Rectal smooth muscle tissue (tissue), 1 donor: ENCODE data around the gene GRIK2.

Source experiments
- H3K27ac ChIP-seq: one replicate; pipeline ENCODE4 v1.7.0; 2013; ENCODE audit warnings: low read depth, low read length, inconsistent platforms
- H3K27me3 ChIP-seq: one replicate; pipeline ENCODE4 v1.7.0; 2013; ENCODE audit warnings: low read length; ENCODE audit not compliant: control insufficient read depth, insufficient read depth
- H3K36me3 ChIP-seq: one replicate; pipeline ENCODE4 v1.7.0; 2013; ENCODE audit warnings: low read length; ENCODE audit not compliant: control insufficient read depth, insufficient read depth
- H3K4me1 ChIP-seq: one replicate; pipeline ENCODE4 v1.7.0; 2013; ENCODE audit warnings: low read length; ENCODE audit not compliant: control insufficient read depth, insufficient read depth
- H3K4me3 ChIP-seq: one replicate; pipeline ENCODE4 v1.7.0; 2013; ENCODE audit warnings: low read length
- H3K9ac ChIP-seq: one replicate; pipeline ENCODE4 v1.7.0; 2013; ENCODE audit warnings: low read length

The GRIK2 gene

DNA sequence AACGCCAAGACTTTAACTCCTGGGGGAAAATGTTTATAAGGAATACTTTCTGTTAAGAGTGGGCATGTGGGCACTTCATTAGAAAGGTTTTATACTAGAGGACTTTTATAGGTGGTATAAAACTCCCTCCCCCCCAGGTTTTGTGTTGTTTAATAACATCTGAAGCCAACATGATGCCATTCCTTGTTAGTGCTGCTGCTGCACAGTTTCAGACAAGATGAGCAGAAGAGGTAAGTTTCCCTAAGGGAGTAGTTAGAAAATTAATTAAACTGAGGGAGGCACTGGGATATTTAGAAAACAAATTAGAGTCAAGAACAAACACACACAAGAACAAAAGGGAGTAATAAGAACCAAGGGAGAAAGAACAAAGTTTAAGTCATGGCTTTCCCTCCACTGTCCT is 362.4 kb downstream of the GRIK2 start:
- H3K36me3 ChIP-seq = no peaks in the 10 kb centered on the region

DNA sequence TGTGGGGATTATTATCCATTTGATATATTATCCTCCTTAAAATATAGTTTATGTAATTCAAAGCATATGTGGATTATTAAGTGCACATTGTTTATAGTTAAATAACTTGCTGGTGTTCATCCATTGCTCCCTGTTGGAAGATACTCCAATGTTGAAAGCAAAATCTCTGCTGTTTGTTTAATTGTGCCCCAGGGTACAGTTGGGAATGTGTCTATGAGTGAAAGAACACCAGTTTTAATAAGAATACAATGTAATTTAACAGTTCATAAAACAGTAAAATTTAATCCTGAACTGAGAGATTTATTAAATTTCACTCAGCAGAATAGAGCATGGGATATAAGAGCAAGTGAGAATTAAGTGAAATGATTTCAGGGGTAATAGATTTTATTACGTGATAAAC is 364.9 kb downstream of the GRIK2 start:
- no peaks in the 10 kb centered on the region for H3K36me3 ChIP-seq
- H3K9ac ChIP-seq = no peak overlapping the region
- H3K4me3 ChIP-seq = no peak overlapping the region
- no peaks in the 10 kb centered on the region for H3K27me3 ChIP-seq
- no peaks in the 10 kb centered on the region for H3K4me1 ChIP-seq
- H3K27ac ChIP-seq = no peak overlapping the region

More for the DNA sequence above, 362.4 kb downstream of the GRIK2 start:
- no peaks in the 10 kb centered on the region for H3K4me1 ChIP-seq
- H3K4me3 ChIP-seq = no peak overlapping the region
- no peaks in the 10 kb centered on the region for H3K27me3 ChIP-seq
- H3K9ac ChIP-seq = no peak overlapping the region
- no peak overlapping the region for H3K27ac ChIP-seq

DNA sequence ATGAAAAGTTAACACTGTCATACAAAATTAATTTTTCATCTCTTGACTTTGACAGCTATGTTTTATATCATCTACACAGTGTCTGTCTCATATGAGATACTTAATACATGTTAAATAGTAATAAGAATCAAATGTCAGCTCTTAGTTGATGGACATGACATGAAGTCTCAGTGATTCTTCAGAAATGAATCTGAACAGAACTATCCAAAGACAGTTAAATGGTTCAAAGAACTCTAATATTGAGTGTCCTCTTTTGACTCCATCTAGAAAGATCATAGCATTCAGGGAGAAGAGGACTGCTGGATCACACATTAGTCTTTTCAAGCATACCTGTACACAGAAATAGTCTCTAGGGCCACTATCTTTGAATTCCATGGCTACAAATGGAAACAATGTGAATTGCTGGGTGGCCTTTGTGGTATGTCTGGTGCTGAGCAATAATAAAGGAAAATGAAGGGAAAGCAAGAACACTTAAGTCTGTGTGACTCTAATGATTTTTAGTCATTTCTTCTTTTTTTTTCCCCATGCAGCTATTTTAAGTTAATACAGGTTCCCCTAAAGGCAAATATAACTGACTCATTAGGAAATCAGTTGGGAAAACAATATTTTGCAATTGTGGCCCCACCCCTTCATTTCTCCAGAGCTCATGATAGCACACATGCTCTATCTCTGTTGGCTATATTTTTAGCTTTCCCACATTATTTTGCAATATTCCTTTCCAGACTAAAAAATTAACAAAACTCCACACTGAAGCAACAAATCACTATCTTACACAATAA is 367.5 kb downstream of the GRIK2 start:
- Histone ChIP-seq H3K9ac (no peak overlapping the region), H3K27ac (no peak overlapping the region), H3K27me3 (no peaks in the 10 kb centered on the region), H3K4me3 (no peak overlapping the region), H3K36me3 (no peaks in the 10 kb centered on the region), H3K4me1 (no peaks in the 10 kb centered on the region)

GRCh38 chr6:101762851-101763250 is 369.3 kb downstream of the GRIK2 start:
- H3K4me1 ChIP-seq = no peaks in the 10 kb centered on the region
- no peaks in the 10 kb centered on the region for H3K27me3 ChIP-seq
- no peak overlapping the region for H3K4me3 ChIP-seq
- no peak overlapping the region for H3K9ac ChIP-seq
- no peak overlapping the region for H3K27ac ChIP-seq
- no peaks in the 10 kb centered on the region for H3K36me3 ChIP-seq

DNA sequence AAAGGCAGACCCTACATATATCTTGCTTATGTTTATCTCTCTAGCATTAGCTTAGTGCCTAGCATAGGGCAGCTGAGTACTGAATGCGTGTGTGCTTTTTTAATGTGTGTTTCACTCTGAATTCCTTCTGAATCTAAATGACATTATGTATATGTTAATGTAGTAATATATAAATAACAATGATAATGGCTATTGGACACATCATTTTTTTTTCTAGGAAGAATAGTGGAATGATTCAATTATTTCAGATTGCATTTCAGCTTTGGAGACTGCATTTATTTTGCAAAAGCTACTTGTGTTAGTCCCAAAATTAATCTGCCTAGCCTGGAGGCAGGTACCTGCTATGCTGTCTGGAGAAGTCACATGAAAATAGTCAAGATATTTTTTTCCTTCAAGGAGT is 371.8 kb downstream of the GRIK2 start:
- Histone ChIP-seq H3K9ac (no peak overlapping the region), H3K36me3 (no peaks in the 10 kb centered on the region), H3K4me1 (no peaks in the 10 kb centered on the region), H3K4me3 (no peak overlapping the region), H3K27me3 (no peaks in the 10 kb centered on the region), H3K27ac (no peak overlapping the region)

- Histone ChIP-seq H3K4me3 (no peak overlapping the region), H3K9ac (no peak overlapping the region), H3K27ac (no peak overlapping the region), H3K36me3 (no peaks in the 10 kb centered on the region), H3K4me1 (no peaks in the 10 kb centered on the region), H3K27me3 (no peaks in the 10 kb centered on the region)
Observed at GRCh38 chr6:101770116-101770515, 376.6 kb downstream of the GRIK2 start.

GRCh38 chr6:101776919-101777350 is 383.4 kb downstream of the GRIK2 start:
- Histone ChIP-seq H3K9ac (no peak overlapping the region), H3K27ac (no peak overlapping the region), H3K36me3 (no peaks in the 10 kb centered on the region), H3K4me1 (no peaks in the 10 kb centered on the region), H3K4me3 (no peak overlapping the region), H3K27me3 (no peaks in the 10 kb centered on the region)

DNA sequence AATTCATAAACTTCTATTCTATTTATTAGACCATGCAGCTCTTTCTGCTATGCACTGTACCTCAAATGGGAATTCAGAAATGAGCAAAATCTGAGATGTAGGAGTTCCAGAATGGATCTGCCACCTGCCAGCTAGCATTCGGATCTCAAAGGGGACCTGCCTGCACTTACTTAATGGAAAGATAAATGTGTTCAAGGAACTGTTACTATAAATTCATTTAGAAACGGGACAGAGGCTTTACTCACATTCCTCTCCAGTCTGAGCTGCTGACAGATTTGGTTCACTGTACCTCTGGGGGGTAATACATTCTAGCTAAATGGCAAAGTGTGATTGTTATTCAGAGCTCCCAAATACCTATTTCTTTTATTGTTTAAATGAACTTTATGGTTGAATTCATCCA is 384.1 kb downstream of the GRIK2 start:
- Histone ChIP-seq H3K4me3 (no peak overlapping the region), H3K36me3 (no peaks in the 10 kb centered on the region), H3K27me3 (no peaks in the 10 kb centered on the region), H3K4me1 (no peaks in the 10 kb centered on the region), H3K9ac (no peak overlapping the region), H3K27ac (no peak overlapping the region)

- no peak overlapping the region for H3K27ac ChIP-seq
- H3K4me1 ChIP-seq = no peaks in the 10 kb centered on the region
- H3K27me3 ChIP-seq = no peaks in the 10 kb centered on the region
- H3K36me3 ChIP-seq = no peaks in the 10 kb centered on the region
- no peak overlapping the region for H3K4me3 ChIP-seq
- H3K9ac ChIP-seq = no peak overlapping the region
Observed at GRCh38 chr6:101779051-101779844, 385.7 kb downstream of the GRIK2 start.

DNA sequence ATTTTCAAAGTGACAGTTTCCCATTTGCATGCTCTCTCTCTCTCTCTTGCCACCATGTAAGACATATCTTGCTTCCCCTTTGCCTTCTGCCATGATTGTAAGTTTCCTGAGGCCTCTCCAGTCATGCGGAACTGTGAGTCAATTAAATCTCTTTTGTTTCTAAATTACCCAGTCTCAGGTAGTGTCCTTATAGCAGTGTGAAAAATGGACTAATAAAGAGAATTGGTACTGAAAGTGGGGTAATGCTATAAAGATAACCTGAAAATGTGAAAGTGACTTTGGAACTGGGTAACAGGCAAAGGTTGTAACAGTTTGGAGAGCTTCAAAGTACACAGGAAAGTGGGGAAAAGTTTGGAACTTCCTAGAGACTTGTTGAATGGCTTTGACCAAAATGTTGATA is 389.8 kb downstream of the GRIK2 start:
- Histone ChIP-seq H3K9ac (no peak overlapping the region), H3K27ac (no peak overlapping the region), H3K27me3 (no peaks in the 10 kb centered on the region), H3K4me3 (no peak overlapping the region), H3K4me1 (no peaks in the 10 kb centered on the region), H3K36me3 (no peaks in the 10 kb centered on the region)

GRCh38 chr6:101784094-101784493 is 390.6 kb downstream of the GRIK2 start:
- Histone ChIP-seq H3K4me3 (no peak overlapping the region), H3K27me3 (no peaks in the 10 kb centered on the region), H3K4me1 (no peaks in the 10 kb centered on the region), H3K9ac (no peak overlapping the region), H3K27ac (no peak overlapping the region), H3K36me3 (no peaks in the 10 kb centered on the region)

DNA sequence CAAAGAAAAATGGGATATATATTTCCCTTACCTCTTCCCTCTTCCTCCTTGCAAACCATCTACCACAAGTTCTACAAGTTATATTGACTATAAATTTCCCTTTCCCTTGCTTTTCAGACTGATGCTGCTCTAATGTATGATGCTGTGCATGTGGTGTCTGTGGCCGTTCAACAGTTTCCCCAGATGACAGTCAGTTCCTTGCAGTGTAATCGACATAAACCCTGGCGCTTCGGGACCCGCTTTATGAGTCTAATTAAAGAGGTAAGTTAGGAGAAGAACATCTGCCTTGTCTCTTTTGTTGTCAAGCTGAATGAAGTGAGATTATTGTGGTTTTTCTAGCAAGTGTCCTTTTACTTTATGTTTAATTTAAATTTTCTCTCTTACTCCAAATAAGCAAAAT is 406.0 kb downstream of the GRIK2 start:
- no peak overlapping the region for H3K27ac ChIP-seq
- no peaks in the 10 kb centered on the region for H3K4me1 ChIP-seq
- no peaks in the 10 kb centered on the region for H3K36me3 ChIP-seq
- no peak overlapping the region for H3K4me3 ChIP-seq
- no peak overlapping the region for H3K9ac ChIP-seq
- no peaks in the 10 kb centered on the region for H3K27me3 ChIP-seq

GRCh38 chr6:101800598-101800997 is 407.1 kb downstream of the GRIK2 start:
- Histone ChIP-seq H3K27me3 (no peaks in the 10 kb centered on the region), H3K9ac (no peak overlapping the region)

More at GRCh38 chr6:101800598-101800997, 407.1 kb downstream of the GRIK2 start:
- H3K4me3 ChIP-seq = no peak overlapping the region
- H3K4me1 ChIP-seq = no peaks in the 10 kb centered on the region
- H3K36me3 ChIP-seq = no peaks in the 10 kb centered on the region
- H3K27ac ChIP-seq = no peak overlapping the region
